Measurements from ENCODE around the gene ME2. TPM values are rescaled to one million over a fixed set of nuclear protein-coding genes. Genes with fewer than 3 reads are reported as not detected.

Gene ME2
- total and polyA plus RNA-seq, 9 of the 15 experiments (the other 6 are each of a cell fraction or from before 2014, with no cell fraction given) = 12.3 to 54.4 (median 36.2) TPM

- TF ChIP-seq ELK1 (CRISPR knock-in tag; IDR thresholded peaks at IDR 0.05) = no peak
- no peak for TF ChIP-seq RFX5 (IDR thresholded peaks at IDR 0.05; ENCODE audit: low read depth, low read length)
- TF ChIP-seq ZNF431 (CRISPR knock-in tag; IDR thresholded peaks at IDR 0.05) = no peak
- TF ChIP-seq ZNF224 (CRISPR knock-in tag; IDR thresholded peaks at IDR 0.05) = no peak
- TF ChIP-seq ZNF561 (CRISPR knock-in tag; conservative IDR thresholded peaks at IDR 0.05) = no peak
- TF ChIP-seq, protein P1, sequence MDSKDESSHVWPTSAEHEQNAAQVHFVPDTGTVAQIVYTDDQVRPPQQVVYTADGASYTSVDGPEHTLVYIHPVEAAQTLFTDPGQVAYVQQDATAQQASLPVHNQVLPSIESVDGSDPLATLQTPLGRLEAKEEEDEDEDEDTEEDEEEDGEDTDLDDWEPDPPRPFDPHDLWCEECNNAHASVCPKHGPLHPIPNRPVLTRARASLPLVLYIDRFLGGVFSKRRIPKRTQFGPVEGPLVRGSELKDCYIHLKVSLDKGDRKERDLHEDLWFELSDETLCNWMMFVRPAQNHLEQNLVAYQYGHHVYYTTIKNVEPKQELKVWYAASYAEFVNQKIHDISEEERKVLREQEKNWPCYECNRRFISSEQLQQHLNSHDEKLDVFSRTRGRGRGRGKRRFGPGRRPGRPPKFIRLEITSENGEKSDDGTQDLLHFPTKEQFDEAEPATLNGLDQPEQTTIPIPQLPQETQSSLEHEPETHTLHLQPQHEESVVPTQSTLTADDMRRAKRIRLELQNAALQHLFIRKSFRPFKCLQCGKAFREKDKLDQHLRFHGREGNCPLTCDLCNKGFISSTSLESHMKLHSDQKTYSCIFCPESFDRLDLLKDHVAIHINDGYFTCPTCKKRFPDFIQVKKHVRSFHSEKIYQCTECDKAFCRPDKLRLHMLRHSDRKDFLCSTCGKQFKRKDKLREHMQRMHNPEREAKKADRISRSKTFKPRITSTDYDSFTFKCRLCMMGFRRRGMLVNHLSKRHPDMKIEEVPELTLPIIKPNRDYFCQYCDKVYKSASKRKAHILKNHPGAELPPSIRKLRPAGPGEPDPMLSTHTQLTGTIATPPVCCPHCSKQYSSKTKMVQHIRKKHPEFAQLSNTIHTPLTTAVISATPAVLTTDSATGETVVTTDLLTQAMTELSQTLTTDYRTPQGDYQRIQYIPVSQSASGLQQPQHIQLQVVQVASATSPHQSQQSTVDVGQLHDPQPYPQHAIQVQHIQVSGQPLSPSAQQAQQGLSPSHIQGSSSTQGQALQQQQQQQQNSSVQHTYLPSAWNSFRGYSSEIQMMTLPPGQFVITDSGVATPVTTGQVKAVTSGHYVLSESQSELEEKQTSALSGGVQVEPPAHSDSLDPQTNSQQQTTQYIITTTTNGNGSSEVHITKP (IDR thresholded peaks at IDR 0.05; ENCODE audit: partially characterized antibody) = no peak
These were observed 30.8 kb upstream of the ME2 start (continued) for GRCh38 chr18:50848061-50848551.

DNA sequence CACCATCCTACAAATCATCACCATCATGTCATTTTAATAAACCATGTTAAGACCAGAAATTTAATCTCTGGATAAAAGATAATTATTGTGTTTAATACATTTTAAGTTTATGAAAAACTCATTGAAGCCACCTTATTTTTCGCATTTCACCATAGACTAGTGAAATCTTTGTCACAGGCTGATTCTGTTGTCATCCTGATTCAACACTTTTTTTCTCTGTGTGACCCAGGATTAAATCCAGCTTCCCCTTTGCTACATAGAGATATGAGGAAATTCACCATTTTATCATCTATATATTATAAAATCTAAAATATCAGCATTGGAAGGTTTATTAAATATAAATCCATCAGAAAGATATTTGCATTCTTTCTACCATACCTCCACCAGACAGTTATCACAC lies 29.9 kb upstream of the ME2 start:
- H3K4me1 ChIP-seq (replicated peaks in 1 of 2; ENCODE audit: control insufficient read depth in 2 of 2, insufficient read depth in 2 of 2, low read length in 2 of 2) = peaks cover 0 to 6% of the 10 kb centered on the region in 2 experiments; a peak in 3 of 5 replicates
- H3K4me3 ChIP-seq = no peak overlapping the region
- H3K79me2 ChIP-seq (ENCODE audit: control insufficient read depth, insufficient read depth, low read length) = no peaks in the 10 kb centered on the region
- CTCF ChIA-PET (ENCODE audit: low intra/inter-chr PET ratio) = no interaction called here
- in situ Hi-C loops (cut with MboI) = no loop called here
- no peak overlapping the region for H3K9ac ChIP-seq (ENCODE audit: insufficient read depth in 1 of 2, low read depth in 2 of 2, low read length in 2 of 2)
- H3K27ac ChIP-seq (ENCODE audit: extremely low read depth, low read depth, low read length) = no peak overlapping the region
- intact Hi-C loops (cut with micrococcal nuclease) = no loop called here
- POLR2A ChIA-PET = no interaction called here
- ATAC-seq (no peak), DNase-seq (ENCODE audit: extremely low read depth in 1 of 4, low spot score in 3 of 4) (no peak), FAIRE-seq (no peak)
- H3K36me3 ChIP-seq (ENCODE audit: control insufficient read depth, insufficient read depth, low read length) = no peaks in the 10 kb centered on the region
- no peaks in the 10 kb centered on the region for H3K9me1 ChIP-seq (ENCODE audit: control insufficient read depth, insufficient read depth, low read length)
- no peaks in the 10 kb centered on the region for H3K9me3 ChIP-seq (replicated peaks; ENCODE audit: control insufficient read depth, insufficient read depth, low read depth, low read length)
- no peak overlapping the region for H3K4me2 ChIP-seq (ENCODE audit: insufficient read depth, low read length)
- 40% methylated on average over 1 of the region's 1 CpG for WGBS (ENCODE audit: insufficient coverage, low coverage, missing lambda C conversion rate)
- H2AFZ ChIP-seq (ENCODE audit: low read depth, low read length) = no peak overlapping the region
- H3K27me3 ChIP-seq (ENCODE audit: control insufficient read depth in 2 of 2, insufficient read depth in 2 of 2, low read length in 2 of 2) = no peaks in the 10 kb centered on the region
- BruUV-seq (replicated peaks) = no TSS peak
- H4K20me1 ChIP-seq (replicated peaks; ENCODE audit: control insufficient read depth, insufficient read depth, low read length) = no peaks in the 10 kb centered on the region
- TF ChIP-seq, protein P2, sequence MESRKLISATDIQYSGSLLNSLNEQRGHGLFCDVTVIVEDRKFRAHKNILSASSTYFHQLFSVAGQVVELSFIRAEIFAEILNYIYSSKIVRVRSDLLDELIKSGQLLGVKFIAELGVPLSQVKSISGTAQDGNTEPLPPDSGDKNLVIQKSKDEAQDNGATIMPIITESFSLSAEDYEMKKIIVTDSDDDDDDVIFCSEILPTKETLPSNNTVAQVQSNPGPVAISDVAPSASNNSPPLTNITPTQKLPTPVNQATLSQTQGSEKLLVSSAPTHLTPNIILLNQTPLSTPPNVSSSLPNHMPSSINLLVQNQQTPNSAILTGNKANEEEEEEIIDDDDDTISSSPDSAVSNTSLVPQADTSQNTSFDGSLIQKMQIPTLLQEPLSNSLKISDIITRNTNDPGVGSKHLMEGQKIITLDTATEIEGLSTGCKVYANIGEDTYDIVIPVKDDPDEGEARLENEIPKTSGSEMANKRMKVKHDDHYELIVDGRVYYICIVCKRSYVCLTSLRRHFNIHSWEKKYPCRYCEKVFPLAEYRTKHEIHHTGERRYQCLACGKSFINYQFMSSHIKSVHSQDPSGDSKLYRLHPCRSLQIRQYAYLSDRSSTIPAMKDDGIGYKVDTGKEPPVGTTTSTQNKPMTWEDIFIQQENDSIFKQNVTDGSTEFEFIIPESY (CRISPR knock-in tag; IDR thresholded peaks at IDR 0.05) = no peak
- TF ChIP-seq PTBP1 (IDR thresholded peaks at IDR 0.05; ENCODE audit: low read depth, low read length) (no peak), CBX3 (IDR thresholded peaks at IDR 0.05; ENCODE audit: borderline replicate concordance in 1 of 2, low read length in 2 of 2) (no peak), DDX20 (tag; IDR thresholded peaks at IDR 0.05; ENCODE audit: low read depth) (no peak), CCNT2 (IDR thresholded peaks at IDR 0.05; ENCODE audit: borderline replicate concordance, extremely low read depth, insufficient read length, low read depth, low read length) (no peak), ETV6 (IDR thresholded peaks at IDR 0.05; ENCODE audit: borderline replicate concordance in 1 of 2, low read depth in 2 of 2, low read length in 1 of 2) (no peak), ETV6 (CRISPR knock-in tag; IDR thresholded peaks at IDR 0.05; ENCODE audit: borderline replicate concordance) (no peak), POLR2AphosphoS5 (IDR thresholded peaks at IDR 0.05; ENCODE audit: control insufficient read depth, insufficient read depth, low read depth, low read length) (no peak)

Data from K562 (cell line).